Myocyte (in vitro differentiated cells): ENCODE results near the gene NMRAL1. TPM values are rescaled to one million over a fixed set of nuclear protein-coding genes. Genes with fewer than 3 reads are reported as not detected.

ENCODE experiments used
- DNase-seq: peaks from one replicate; pipeline ENCODE4 v3.0.0-alpha.2; 2012; ENCODE audit warnings: low read depth
- total RNA-seq: library from RNA; depleted of rRNA; stranded (reverse); fragments of >200 nt; gene quantifications from 2 replicates; pipeline ENCODE4 v1.2.3, GENCODE V29; 2014

The NMRAL1 gene
- total RNA-seq, 1 donor from 2014 or later, result 22.6 TPM

DNA sequence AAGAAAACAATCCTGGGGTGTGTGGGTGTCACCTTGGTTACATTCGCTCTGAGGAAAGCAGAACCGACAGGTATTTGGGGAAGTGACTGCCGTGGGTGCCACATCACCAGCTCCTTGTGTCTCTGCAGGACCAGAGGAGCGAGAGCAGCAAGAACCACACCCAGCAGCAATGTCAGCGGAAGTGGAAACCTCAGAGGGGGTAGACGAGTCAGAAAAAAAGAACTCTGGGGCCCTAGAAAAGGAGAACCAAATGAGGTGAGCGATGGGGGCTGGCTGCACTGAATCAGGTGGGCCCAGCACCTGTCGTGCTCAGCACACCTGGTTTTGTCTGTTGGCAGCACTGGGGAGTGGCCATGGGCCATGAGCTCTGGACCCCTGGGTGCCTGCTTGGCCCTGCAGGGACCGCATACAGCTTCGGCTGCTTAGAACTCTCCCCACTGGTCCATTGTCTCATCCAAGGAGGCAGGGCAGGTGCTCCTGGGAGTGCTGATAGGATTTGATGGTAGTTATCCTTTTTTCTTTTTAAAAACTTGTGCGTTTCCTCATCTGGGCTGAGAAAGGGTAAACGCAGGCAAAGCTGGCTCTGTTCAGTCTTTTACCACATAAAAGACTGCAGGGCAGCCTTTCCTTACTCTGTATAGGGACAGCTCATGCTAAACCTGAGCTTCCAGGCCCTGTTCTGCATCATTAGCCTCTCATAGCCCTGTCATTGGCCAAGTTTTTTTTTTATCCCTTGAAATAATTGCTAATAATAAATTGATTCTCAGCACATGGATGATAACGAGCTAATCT lies 31.1 kb upstream of the NMRAL1 start:
- DNase-seq, result no peak

DNA sequence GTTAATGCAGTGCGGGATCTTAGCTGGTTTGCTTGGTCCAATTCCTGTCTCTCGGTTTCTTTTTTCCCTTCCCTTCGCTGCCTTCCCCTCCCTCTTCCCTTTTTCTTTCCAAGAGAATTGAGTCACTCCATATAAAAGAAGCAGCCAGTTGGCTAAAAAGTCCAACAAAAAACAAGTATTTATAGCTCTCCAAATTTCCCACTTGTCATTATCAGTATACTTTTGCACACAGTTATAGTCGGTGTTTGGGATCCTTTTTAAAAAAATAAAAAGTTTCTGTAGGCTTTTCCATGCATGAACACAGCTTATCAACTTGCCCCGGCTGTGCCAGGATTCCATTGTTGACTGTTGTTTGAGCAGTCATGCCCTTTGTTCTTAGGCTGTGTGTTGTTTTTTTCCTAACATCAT lies 26.6 kb upstream of the NMRAL1 start:
- peak; percentile 28 for DNase-seq

DNA sequence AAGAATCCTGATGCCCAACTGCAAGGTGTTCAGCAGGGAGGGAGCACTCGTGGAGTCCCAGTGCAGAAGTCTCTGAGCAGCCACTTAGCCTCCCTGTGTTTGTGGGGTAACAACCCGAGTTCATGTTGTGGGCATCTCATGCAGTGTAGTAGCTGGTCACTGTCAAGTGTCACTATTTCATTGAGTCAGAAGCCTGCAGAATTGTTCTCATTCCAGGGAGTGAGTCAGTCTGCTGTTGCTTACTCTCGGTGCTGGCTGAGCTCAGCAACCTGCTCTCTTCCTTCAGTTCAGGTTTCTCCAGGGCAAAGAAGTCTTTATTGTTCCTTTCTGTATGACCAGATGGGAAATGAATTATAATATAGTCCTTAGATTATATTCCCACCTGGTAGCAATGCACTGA lies 25.8 kb upstream of the NMRAL1 start:
- DNase-seq, result peak; percentile 74

DNA sequence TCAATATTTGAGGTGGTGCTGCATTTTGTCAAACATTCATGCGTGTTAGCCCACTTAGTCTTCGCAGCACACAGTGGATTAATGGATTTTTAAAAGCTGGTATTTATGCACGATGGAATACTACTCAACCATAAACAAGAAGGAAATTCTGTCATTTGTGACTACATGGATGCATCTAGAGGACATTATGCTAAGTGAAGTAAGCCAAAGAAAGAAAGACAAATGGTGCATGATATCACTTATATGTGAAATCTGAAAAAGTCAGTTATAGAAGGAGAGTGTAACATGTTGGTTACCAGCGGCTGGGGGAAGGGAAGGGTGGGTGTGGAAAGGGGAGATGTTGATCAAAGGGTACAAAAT lies 24.8 kb upstream of the NMRAL1 start:
- no peak for DNase-seq

DNA sequence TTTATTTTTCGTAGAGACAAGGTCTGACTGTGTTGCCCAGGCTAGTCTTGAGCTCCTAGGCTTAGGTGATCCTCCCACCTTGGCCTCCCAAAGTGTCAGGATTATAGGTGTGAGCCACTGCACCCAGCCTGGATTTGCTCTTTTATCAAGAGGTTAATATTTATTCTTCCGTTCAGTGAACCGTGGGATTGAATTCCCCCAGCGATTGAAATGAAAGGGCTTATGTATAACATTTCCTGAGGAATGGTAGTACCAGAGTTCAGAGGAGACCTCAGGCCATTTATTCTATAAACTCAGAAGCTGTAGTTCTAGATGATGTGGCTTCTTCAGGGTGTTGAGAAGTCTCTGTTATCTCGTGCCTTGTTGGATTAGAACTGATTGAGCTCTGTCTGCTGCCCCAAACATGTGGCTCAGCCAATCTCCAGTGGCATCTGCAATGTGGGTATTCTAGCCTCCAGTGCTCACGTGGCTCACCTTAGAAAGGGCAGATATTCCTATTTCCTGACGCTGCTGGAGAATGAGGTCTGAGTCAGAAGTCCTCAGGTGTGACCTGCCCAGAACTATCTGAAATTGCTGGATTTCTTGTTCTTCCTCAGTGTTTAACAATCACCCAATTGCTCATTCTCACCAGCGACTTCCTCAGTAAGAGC lies 24.2 kb upstream of the NMRAL1 start:
- no peak for DNase-seq

DNA sequence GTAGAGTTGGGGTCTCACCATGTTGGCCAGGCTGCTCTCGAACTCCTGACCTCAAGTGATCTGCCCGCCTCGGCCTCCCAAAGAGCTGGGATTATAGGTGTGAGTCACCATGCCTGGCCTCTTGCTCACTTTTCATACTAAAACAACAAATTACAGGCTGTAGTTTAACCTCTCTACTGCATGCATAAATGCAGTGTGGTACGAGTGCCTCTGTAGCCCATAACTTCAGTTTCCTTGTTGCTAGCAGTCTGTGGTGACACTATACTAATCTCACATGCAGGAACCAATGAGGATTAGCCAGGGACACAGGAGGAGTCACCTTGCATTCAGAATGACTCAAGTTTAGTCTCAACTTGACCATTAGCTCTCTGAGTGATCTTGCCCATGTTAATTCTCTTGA lies 21.9 kb upstream of the NMRAL1 start:
- no peak for DNase-seq

DNA sequence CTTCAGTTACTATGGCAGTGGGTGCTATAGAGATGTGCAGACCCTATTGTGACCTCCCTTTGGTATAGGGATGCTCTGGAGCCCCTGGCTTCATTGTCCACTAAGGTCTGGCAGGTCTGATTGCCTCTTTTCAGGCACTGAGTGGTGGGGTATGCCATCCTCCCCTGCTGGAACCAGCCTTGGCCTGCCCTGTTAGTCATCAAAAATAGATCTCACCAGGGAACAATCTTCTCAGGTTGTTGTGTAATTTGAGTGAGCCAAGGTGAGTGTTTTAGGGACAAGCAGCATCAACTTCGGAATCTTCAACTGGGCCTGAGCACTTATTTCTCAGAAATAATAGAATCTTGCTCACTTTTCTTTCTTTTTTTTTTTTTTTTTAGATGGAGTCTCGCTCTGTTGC lies 21.3 kb upstream of the NMRAL1 start:
- no peak for DNase-seq

DNA sequence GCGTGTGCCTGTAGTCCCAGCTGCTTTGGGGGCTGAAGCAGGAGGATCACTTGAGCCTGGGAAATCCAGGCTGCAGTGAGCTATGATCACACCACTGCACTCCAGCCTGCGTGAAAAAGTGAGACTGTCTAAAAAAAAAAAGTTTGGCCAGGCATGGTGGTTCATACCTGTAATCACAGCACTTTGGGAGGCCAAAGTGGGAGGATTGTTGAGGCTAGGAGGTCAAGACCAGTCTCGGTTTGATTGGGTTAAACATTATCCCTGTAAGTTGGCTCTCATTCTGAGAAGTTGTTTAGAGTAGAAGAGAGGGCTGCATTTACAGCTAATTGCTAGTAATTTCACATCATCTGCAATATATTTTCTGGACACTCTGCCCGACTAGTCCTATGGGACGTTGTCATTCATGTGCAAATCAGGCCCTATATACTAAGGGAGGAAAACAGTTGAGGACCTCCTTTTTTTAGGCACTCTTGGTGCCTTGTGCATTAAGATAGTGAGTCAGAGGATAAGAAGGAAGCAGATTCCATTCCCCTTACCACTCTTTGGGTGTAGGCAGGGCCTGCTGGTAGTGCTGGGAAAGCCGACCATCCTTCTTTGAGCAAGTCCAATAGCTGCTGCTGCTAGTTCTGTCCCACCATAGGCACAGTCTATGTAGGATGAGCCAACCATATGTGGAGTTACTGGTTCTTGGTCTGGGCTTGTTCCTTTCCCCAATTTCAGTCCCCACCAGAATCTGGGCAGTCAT lies 20.5 kb upstream of the NMRAL1 start:
- DNase-seq, result peak; percentile 44

DNA sequence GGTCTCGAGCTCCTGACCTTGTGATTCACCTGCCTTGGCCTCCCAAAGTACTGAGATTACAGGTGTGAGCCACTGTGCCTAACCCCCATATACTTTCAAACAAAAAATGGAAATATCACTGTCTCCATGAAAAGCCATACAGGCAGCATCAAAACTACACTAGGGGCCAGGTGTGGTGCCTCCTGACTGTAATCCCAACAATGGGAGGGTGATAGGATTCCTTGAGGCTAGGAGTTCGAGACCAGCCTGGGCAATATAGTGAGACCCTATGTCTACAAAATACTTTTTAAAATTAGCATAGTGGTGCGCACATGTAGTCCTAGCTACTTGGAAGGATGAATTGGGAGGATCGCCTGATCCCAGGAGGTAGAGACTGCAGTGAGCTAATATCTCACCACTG lies 17.5 kb upstream of the NMRAL1 start:
- DNase-seq, result no peak

DNA sequence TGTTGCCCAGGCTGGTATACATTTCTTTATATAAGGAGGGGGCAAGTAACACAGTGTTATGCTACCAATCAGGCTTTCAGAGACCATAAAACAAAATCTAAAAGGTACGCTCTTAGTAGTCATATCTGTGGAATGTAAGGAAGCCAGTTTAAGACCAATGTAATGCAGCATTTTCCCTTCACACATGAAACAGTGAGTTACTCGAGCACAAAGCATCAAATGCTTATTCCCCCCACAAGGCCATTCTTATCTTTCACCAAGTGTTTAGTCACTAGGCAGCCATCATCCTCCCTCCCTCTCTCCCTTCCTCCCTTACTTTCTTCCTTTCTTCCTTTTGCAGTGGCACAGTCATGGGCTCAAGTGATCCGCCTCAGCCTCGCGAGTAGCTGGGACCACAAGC lies 14.6 kb upstream of the NMRAL1 start:
- DNase-seq, result peak; percentile 33

DNA sequence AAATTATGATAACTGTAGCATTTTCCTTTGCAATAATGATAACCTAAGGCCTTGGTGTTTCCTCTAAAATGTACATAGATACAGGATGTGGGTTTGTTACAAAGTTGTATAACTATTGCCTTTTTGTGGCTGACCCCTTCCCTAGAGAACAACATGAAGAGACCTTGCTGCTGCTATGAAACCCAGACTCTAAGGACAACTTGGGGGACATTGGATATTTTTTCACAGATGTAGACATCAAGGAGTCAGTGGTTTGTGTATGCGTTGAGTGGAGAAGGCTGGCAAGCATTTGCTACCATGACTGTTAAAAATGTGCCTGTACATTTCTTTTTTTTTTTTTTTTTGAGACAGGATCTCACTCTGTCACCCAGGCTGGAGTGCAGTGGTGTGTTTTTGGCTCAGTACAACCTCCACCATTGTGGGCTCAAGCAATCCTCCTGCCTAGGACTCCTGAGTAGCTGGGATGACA lies 14.1 kb upstream of the NMRAL1 start:
- no peak for DNase-seq

DNA sequence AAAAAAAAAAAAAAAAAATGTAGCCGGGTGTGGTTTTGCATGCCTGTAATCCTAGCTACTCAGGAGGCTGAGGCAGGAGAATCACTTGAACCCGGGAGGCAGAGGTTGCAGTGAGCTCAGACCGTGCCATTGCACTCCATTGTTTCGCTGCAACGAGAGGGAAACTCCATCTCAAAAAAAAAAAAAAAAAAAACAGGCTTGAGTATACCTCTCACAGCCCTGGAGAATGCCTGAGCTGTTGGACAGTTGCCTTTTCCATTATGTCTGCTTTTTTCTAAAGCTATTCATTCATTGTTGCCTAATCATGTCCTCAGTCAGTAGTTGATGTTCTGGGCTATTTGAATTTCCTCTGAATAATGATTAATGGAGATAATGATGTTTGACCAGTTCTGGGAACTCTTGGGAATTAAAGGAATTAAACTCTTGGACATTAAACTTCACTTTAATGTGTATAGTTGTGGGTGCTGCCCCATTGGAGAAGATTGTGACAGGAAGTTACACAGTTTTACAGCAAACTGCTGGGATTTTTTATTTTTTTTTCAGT lies 13.6 kb upstream of the NMRAL1 start:
- no peak for DNase-seq

DNA sequence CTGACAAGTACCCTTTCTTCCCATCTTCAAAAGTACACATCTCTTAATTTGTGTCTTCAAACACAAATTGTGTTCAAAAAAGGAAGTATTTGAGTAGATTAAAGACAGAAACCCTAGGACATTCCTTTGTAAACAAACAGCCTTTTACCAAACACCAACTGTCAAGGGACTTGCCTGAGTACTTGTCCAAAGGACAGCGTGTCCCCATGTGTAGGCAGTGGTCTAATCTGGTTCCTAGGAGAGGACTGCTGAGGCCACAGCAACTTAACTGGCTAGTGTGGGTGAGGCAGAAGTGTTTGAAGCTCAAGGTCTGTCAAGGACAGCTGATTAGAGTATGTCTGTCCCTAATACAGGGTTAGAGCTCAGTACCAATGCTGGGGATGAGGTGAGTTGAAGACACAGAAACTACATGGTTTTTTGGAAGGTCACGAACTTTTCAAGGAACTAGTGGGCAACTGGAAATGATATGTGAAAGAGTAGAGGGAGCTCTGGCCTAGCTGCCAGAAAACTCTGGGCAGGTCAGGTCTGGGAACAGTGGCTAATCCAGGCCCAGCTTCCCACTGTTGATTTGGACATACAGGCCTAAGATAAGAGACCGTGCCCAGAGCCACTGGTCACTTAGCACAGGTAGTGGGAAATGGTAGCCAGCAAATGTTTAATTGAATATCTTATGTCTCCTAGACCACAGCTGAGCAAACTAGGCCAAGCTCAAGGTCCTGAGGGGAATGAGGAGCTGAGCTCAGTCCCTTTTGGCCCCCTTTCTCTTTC lies 11.9 kb upstream of the NMRAL1 start:
- DNase-seq, result peak; percentile 28

DNA sequence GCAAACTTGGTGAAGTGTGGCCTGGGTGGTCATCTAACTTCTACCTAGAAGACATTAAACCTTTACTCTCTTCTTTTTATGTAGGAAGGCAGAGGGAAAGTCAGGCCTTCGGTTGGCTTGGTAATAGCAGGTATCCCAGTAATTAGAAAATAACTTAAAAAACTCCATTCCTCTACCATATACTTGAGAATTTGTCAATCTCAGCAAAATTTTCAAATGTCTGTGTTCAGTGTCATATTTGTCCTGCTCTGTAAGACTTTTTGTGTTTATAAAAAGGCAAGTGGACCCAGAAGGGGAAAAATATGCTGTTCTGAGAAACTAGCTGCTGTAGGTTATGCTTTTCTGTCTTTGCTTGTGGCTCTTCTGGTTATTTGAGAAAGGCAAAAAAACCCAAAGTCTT lies 7.5 kb upstream of the NMRAL1 start:
- no peak for DNase-seq

DNA sequence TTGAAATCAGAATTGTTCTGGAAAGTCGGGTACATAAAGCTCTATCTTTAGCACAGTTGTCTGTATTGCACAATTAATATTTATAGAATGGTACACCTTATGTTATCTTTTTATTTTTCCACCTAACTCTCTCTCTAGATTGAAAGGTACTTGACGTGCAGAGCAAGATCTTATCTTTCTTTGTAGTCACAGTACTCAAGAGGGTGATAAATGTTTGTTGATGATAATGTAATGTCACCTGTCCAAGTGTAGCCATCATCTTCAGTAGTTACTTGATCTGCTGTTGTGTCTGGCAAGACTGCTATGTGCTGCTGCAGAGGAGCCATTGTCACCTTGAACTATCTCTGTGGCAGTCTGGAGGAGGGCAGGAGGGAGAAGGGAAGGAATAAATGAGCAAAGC lies 7.1 kb upstream of the NMRAL1 start:
- DNase-seq, result no peak

DNA sequence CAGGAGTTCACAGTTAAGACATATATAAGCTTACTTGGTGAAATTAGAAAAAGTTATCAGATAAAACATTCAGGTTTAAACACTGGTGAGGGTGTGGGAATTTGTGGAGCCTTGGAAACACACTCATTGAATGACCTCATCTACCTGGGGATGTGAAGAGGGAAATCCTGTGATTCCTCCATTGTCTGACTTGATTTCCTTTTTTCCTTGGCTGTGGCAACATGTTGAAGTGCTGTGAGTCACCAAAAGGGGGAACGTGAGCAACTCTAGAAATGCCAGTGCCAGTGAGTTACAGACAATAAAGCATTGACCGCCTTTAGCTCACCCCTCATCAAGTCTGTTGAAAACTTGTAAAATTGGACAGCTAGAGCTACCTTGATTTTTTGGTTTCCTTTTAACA lies 3.5 kb upstream of the NMRAL1 start:
- DNase-seq, result no peak

DNA sequence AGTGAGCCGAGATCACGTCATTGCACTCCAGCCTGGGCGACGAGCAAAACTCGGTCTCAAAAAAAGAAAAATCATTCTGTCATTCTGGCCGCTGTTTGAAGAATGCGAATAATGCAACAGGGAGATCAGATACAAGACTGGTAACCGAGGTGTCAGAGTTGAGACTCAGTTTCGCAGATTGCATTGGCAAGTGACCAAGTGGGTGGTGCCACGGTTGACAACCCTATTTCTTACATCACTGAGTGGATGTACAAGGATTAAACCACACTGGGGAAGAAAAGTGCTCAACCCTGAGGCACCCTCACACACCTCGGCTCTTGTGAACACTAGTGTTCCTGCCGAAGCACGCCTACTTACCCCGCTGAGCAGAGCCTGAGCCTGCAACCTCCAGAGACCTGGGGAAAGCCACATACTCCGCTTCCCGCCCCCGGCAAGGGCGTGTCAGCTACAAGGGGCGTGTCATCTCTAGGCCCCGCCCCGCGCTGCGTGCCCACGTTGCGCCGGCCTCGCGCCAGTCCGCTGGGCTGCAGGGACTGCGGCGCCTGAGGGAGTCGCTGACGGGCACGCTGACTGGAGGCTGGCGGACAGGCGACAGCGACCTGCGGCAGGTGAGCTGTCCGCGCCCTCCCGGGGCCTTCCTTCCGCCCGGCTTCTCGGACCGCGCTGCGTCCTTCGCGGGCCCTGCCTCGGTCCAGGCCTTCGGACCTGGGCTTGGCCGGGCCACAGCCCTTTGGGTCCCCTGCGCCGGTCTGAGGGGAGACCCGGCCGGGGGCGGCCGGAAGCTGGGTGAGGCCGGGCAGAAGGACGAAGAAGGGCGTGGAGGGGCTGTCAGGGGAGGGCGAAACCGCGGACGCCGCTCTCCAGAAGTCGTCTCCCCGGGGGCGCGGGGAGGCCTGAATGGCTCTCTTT lies 1.7 kb upstream of the NMRAL1 start, which contains the start of gene HMOX2:
Gene HMOX2, plus strand, starts transcription at position 519 of the 909 bp plus-strand sequence. CDS start 29,127 bp downstream, outside the sequence.
- DNase-seq, result peak; percentile 91

DNA sequence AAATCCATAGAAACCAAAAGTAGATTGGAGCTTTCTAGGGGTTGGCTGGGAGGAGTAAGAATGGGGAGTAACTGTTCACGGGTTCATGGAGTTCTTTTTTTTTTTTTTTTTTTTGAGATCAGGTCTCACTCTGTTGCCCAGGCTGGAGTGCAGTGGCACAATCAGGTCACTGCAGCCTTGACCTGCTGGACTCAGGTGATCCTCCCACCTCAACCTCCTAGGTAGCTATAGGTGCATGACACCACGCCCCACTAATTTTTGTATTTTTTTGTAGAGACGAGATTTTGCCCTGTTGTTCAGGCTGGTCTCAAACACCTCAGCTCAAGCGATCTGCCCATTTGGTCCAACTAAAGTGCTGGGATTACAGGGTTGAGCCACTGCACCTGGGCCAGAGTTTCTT lies 1.5 kb downstream of the NMRAL1 start:
- DNase-seq, result no peak

DNA sequence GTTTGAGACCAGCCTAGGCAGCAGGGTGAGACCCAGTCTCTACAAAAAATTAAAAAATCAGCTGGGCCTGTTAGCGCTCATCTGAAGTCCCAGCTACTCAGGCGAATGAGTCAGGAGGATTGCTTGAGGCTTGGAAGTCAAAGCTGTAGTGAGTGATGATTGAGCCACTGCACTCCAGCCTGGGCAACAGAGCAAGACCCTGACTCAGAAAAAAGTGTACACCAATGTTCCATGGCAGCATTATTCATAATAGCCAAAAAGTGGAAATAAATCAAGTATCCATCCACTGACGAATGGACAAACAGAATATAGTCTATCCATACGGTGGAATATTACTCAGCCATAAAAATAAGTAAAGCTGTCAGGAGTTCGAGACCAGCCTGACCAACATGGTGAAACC lies 2.6 kb downstream of the NMRAL1 start:
- DNase-seq, result no peak

DNA sequence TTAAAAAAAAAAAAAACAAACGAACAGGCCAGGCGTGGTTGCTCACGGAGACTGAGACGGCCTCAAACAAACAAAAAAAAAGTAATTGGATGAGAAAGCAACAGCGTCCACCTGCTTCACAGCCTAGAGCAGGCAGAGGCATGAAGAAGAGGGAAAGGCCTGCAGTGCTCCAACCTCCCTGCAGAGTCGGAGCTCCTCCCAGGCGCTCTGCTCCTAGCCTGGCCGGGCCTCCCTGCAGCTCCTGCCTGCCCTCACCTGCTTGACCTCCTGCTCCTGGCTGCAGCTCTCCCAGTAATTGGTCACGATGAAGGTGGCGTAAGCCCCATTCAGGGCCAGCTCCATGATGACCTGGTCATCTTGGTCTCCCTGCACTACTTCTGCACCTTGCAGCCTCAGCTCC lies 5.5 kb downstream of the NMRAL1 start:
- no peak for DNase-seq
